HG03520 (cell line): Measurements from ENCODE around the gene PTGES2.

Experiments
- ATAC-seq: cut with Tn5 transposase; IDR thresholded peaks from one replicate; pipeline ENCODE4 v1.9.1; 2021; ENCODE audit warnings: mild to moderate bottlenecking, moderate library complexity; ENCODE audit not compliant: unreplicated experiment

Gene PTGES2

DNA sequence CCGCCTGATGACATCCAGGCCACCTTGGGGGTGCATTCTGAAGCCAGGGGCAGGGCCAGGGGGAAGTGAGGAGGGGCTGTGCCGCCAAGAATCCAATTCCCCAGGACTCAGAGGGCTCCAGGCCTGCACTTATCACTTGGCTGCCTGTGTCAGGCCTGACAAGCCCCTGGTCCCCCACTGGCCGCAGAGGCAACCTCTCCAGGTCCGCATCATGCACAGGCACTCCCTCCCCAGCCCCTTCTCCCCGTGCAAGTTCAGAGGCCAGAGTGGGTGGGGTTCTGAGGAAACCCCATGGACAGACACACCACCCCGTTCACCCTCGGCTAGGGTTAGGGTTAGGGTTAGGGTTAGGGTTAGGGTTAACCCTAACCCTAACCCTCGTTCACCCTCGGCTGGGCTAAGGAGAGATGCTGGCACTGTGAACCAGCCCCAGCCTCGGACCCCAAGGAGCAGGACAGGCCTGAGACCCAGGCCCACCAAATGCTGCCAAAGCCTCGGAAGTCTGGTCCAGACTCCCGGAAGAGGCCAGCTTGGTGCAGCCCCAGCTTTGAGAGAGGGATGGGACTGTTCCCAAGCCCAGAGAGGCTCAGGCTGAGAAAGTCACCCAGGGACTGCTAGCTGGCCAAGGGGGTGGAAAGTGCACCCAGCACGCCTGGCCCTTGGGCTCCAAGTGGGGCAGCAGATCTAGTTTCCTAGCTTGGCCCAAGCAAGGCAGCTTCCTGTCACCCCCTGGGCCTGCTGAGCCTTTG is 26.6 kb upstream of the PTGES2 start:
- ATAC-seq, result no peak

DNA sequence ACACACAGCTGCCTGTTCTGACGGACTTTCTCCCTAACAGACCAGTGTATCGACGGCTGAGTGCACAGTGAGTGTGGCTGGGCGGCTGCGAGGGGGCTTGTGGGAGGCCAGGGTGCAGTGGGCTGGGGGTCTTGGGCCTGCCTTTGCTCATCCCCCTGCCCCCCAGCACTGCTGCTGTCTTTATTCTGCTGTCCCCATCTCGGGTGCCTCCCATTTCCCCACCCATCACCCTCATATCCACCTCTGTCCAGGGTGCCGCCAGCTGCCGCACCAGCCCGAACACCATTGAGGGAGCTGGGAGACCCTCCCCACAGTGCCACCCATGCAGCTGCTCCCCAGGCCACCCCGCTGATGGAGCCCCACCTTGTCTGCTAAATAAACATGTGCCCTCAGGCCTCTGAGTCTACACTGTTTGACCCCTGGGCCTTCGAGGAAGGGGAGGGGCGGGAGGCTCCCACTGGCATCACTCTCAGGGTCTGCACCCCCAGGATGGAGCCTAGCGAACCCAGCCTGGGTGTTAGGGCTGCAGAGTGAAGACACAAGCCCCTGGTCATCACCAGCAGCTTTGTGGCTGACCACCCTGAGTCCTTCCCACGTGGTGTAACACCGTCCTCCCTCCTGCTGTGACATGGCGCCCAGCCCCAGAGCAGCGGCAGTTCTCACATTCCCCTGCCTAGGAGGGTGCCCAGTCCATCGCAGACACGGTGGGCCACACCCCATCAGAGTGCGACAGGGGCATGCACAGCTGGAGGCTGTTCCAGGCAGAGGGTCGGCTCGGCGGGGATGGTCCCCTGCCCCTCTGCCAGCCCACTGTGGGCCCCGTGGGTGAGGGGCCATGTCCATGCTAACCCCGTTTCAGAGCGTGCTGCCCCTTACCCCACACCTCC is 25.8 kb upstream of the PTGES2 start:
- no peak for ATAC-seq

DNA sequence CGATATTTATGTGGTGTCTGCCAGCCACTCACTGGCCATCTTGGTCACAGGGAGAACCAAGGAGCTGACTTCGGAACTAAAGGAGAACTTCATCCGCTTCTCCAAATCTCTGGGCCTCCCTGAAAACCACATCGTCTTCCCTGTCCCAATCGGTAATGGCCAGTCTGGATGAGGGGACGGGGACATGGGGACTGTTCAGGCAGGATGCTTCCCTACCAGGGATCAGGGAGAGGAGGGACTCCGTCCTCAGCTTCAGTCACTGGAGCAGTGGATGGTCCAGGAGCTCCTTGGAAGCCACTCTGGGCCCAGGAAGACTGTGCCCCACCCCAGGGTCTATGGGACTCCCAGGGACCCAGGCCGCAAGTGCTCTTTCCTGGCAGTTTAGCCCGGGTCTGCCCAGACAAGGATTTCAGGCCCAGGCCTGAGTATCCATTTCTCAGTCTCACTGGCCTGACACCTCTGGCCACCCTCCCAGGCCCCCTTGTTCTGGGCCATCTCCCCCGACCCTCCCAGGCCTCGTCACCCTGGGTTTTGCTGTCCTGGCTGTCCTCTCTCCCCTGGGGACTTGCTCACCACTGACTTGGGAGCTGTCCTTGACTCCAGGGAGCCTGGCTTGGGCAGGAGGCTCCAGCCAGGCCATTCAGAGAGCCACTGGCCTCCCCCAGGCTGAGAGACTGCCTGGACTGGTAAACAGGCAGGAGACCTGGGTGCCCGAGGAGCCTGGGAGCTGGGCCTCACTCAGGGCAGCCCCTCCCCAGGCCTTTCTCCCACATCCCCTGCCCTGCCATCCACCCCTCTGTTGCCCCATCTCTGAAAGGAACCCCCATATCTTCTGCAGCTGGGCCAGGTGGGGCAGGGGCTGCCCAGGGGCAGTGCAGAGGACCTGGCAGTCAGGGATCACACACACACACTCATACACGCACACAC is 24.9 kb upstream of the PTGES2 start:
- no peak for ATAC-seq

DNA sequence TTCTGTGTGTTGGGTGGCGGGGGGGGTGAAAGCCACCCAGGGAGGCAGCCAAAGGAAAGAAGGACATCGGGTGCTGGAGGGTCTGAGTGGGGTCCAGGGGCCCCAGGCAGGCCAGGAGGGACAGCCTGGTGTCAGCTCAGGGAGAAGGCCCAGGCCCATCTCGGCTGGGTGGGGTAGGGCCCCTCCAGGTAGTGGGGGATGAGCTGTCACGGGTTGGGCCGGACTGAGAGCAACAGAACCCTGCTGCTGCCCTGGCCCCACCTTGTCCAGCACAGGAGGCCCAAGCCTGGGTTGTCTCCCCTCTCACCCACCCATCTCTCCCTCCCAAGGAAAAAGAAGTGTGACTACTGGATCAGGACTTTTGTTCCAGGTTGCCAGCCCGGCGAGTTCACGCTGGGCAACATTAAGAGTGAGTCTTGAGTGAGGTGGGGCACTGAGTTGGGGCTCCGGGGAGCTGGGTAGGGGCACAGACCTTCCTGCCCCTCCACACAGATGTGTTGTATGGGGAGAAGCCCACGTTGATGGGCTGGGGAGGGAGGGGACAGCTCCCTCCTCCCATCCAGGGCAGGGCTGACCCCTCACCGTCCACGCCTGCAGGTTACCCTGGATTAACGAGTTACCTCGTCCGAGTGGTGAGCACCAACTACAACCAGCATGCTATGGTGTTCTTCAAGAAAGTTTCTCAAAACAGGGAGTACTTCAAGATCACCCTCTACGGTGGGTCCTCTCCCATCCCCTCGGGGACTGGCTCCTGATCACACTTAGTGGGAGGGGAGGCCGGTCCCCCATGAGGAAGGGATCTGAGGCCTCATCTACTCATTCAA is 24.0 kb upstream of the PTGES2 start:
- ATAC-seq, result no peak

DNA sequence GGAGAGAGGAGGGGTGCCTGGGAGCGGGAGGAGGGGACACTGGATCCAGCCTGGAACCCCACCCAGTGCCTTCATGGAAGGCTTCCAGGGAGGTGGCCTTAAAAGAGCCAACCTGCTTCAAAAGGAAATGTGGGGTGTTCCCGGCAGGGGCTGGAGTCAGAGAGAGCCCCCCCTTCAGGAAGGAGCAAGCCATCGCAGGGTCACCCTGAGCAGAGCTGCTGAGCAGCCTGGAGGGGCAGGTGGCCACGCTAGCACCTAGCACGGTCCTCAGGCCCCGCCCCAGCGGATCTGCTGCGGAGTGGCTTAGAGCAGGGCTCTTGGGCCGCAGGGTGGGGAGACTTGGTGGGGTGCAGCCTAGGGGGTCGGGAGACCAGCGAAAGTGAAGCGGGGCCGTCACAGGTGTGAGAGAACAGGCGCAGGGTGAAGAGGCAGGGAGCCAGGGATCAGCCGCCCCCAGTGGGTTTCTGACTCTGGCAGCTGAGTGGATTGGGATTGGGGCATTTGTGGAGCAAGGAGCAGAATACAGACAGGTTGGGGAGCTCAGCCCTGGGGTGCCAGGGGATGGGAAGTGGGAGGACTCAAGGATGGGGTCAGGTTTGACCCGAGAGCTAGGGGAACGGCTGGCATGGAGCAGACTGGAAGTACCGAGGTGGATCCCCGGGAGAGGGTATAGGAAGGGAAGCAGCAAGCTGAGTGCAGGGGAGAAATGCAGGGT is 23.2 kb upstream of the PTGES2 start:
- ATAC-seq, result no peak

DNA sequence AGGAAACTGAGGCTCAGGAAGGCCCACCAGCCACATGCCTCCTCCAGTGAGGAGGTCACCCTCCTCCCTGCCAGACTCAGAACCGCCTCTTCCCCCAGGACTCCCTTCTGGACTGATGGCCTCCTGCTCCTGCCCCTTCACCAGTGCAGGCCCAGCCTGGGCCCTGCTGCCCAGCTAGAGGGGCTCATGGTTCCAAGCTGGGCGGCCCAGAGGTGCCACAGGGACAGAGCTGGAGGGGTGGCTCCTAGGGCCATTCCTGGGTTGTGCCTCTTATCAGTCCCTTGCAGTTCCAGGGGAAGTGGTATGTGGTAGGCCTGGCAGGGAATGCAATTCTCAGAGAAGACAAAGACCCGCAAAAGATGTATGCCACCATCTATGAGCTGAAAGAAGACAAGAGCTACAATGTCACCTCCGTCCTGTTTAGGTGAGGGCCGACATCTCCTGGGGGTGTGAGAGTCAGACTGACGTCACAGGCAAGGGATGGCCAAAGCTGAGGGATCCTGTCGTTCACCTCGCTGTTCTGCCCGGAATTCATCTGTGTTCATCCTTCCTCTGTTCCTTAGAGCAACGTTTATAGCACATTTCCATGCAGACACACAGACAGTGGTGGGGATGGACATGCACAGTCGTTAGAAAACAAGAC is 22.5 kb upstream of the PTGES2 start:
- ATAC-seq, result no peak

DNA sequence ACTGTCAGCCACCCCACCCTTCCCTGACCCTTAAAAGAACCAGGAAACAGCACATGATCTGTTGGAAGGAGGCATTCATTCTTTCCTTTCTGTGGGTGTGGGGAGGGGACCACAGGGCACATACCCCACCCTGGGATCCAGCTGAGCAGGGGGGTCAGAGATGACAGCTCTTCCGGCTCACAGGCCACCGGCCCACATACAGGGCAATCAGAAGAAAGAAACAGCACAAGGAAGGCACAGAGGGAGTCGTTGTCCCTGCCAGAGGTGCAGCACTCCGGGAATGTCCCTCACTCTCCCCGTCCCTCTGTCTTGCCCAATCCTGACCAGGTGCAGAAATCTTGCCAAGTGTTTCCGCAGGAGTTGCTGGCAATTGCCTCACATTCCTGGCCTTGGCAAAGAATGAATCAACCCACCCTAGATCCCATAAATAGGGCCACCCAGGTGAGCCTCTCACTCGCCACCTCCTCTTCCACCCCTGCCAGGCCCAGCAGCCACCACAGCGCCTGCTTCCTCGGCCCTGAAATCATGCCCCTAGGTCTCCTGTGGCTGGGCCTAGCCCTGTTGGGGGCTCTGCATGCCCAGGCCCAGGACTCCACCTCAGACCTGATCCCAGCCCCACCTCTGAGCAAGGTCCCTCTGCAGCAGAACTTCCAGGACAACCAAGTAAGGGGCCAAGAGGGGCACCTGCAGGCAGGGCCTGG is 21.6 kb upstream of the PTGES2 start, which contains the start of gene LCN2:
Gene LCN2 (plus strand): TSS at position 453 of the 701 bp plus-strand sequence. CDS start 73 bp downstream, at position 526.
- no peak for ATAC-seq

DNA sequence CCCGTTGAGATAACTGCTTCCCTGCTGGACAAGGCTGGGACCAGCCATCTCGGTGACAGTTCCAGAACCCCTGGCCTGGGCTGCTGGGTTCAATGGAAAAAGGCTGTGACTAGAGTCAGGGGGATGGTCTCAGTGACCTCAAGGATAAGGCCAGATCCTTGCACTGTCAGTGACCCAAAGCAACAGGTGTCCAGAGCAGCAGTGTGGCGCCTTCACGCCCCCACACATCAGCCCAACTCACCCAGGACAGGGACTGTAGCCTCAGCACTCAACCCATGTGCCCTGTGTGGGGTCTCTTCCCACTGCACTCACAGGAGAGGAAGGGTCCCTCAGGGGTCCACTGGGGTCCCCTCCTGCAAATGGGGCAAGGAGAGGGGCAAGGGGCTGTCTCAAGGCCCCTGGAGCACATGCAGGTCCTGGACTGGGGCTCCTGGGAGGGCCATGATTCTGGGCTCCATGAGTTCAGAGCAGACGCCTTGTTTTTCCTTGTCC is 21.0 kb upstream of the PTGES2 start:
- ATAC-seq, result no peak

DNA sequence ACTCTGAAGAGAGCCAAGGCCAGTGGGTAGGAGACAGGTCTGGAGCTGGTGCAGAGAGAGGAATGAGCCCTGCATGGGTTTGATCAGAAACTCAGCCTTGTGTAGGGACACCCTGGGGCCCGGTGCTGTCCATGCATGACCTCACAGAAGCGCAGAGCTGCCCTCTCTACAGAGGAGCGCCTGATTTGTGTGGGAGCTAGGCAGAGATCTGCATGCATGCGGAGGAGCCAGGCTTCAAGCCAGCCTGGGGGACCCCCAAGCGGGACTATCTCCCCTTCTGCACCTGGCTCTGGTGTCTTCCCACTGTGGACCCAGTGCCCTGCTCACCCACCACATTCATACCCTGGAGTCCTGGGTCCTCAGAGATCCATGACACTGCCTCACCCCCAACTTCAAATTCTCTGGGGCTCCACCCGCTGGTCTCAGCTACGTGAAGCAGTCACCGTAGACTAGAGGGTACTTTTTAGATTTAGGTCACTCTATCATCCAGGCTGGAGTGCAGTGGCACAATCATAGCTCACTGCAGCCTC is 19.1 kb upstream of the PTGES2 start:
- no peak for ATAC-seq

DNA sequence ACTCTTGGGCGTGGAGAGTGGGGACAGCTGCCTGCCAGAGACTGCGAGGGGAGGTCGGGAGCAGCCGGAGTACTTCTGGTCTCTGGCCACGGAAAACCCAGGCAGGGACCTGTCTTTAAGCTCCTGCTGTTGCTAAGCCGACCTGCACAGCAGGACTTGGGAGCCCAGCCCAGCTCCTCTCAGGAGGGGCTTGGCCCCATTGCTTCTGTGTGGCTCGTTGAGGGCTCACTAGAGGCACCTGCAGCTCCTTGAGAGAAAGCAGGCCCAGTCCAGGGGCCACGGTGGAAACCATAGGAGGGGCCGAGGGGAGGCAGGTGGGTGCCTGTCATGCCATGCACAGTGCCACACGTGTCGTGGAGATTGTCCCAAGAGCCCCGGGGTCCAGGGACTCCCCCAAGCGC is 18.4 kb upstream of the PTGES2 start:
- no peak for ATAC-seq

DNA sequence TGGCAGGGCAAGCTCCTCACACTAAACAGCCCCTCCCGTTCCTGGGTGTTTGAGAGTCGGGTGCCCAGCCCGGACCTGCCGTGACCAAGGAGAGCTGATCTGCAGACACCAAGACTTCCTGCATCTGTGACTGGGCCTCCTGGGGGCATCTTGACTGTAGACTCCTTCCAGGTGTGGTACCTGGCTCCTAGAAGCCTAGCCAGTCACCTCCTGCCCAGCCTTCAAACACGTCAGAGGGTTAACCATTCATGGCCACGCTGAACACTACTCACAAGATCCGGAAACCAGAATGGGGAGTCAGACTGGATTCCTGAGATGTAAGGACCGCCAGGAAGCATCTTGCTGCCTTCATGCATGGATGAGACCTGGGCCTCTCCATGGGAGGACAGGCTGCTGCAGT is 18.0 kb upstream of the PTGES2 start:
- no peak for ATAC-seq

DNA sequence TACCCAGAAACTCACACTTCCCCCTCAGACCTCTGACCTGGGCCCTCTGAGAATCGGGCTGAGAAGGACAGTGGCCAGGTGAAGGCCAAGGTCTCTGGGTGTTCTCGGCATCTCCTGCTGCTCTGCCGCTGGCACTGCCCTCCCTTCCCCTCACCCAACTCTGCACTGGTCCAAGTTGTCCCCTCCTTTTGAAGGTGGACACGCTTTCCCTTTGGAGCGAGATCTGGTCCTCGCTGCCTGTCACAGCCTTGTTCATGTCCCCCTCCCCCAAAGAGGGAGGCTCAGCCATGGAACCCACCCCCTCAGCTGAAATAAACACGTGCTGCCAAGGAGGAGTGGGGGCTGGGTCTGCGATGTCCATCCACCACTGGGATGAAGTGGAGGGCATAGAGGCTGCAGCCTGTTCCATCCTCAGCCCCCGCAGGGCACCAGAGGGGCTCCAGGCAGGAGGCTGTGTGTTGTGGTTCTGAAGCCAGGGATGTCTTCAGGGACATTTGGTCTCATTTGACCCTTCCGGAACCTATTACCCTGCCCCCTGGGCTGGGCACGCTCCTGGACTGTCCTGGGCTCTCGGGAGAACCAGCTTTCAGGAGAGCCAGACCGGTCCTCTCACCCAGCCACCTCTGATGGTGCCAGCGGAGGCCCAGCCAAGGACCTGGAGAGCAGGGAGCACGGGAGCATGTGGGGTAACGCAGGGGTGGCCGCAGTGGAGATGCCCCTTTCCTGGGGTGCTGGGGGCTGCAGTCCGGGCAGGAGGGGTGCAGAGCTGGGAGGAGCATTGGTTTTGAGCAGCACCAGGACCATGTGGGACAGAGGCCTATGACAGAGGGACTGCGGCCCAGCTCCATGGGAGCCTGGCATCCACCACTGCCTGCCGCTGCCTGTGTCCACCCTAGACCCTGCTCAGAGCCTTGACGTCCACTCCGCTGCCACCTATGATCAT is 17.0 kb upstream of the PTGES2 start:
- ATAC-seq, result no peak

DNA sequence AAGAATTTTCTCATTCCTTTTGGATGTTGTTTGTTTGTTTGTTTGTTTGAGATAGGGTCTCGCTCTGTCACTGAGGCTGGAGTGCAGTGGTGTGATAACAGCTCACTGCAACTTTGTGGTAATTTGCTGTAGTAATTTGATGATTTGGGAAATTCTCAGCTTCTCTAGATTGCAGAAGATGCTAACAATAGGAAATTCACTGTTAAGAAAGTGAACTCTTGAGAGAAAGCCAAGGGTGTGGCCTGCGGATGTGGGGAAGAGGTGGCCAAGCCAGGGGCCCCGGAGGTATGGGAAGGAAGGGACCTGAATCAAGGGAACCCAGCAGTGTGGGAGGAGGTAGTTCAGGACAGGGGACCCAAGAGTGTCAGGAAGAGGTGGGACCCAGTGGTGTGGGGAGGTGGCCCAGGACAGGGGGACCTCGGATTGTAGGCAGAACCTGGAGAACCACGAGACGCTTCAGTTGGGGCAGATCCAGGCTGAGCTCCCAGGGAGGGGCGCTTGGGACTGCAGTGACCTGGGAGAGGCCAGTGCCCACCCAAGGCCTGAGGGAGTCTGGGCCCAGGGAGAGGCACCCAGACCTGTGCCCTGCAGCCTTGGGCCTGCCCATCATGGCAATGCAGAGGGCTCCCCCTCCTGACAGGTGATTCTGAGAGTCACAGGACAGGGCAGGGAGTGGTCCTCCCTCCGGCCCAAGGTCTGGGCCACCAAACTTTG is 16.2 kb upstream of the PTGES2 start:
- no peak for ATAC-seq

DNA sequence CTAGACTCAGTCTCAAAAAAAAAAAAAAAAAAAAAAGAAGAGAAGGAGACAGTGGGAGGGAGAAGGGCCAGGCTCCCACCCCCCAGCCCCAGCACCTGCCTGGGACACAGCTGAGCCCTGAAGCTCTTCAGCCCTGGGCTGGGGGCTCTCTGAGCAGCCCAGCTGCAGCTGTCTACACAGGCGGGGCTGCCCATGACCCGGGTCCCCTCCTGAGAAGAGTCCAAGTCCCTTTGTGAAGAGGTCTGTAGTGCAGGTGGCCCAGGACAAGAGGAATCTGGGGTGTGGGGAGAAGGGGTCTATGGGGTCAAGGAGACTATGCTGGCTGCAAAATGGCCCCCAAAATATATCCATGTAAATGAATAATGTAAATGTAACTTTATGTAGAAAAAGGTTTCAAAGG is 15.1 kb upstream of the PTGES2 start:
- no peak for ATAC-seq

DNA sequence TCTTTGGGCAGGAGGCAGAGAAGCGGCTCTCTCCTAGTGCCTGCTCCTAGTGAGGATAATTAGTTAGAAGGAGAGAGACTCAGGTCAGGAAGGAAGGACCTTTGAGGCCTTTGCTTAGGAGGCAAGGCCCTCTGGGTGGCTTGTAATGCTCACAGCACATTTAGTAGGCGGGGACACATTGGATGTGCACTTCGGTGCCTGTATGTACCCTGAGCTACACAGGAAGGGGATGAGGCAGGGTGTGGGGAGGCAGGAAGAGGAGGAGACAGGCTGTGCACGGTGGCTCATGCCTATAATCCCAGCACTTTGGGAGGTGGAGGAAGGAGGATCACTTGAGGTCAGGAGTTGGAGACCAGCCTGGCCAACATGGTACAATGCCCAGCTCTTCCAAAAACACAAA is 14.5 kb upstream of the PTGES2 start:
- ATAC-seq, result no peak

DNA sequence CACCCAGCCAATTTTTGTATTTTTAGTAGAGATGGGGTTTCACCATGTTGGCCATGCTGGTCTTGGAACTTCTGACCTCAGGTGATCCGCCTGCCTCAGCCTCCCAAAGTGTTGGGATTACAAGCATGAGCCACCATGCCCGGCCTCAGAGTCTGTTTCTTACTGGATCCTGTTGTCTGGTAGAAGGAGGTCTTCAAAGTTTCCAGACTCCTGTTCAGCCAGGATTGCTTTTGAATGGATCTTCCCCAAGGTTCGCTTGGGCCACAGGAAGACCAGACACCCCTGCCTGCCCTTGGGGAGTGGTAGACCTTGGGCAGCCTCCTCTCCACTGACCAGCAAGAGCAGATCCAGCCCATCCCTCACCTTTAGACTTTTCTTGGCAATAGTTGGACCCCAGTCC is 14.1 kb upstream of the PTGES2 start:
- no peak for ATAC-seq
